ENCODE data around the gene SFMBT1. TPM values are rescaled to one million over a fixed set of nuclear protein-coding genes. Genes with fewer than 3 reads are reported as not detected.

Gene SFMBT1
- total RNA-seq, 2 experiments from 2014 or later = 32.2 to 32.8 TPM

DNA sequence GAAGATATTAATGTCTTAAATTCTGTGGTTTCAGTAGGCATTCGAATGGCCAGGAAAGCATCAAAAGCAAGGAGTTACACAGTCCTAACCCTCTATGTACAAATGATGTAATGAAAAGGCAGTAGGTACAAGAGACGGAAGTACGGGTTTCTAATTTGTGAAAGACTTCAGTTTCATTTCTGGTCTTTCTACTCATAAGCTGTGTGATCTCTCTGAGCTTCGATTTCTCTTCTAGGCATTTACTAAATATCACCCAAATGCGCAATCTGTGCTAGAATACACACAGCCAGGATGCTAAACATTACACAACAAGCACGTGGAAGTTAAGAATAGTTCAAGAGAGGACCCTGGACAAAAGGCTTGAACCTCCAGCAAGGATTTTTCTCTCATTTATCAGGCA, 130.6 kb downstream of the SFMBT1 start:
- Mint-ChIP-seq H3K9me3 (no peaks in the 10 kb centered on the region), H3K4me1 (no peaks in the 10 kb centered on the region), H3K27ac (no peak overlapping the region), H3K4me3 (no peak overlapping the region), H3K27me3 (no peaks in the 10 kb centered on the region), H3K36me3 (ENCODE audit: low read depth) (peaks cover 48% of the 10 kb centered on the region)
- DNase-seq = no peak
- POLR2A ChIA-PET = no interaction called here
- CTCF ChIA-PET = interaction anchor here (1.0 to 1.2 kb wide), 2 partner anchors 18 to 20 kb away, joined by 3 to 4 read pairs; partner anchors contain the start of gene STIMATE

DNA sequence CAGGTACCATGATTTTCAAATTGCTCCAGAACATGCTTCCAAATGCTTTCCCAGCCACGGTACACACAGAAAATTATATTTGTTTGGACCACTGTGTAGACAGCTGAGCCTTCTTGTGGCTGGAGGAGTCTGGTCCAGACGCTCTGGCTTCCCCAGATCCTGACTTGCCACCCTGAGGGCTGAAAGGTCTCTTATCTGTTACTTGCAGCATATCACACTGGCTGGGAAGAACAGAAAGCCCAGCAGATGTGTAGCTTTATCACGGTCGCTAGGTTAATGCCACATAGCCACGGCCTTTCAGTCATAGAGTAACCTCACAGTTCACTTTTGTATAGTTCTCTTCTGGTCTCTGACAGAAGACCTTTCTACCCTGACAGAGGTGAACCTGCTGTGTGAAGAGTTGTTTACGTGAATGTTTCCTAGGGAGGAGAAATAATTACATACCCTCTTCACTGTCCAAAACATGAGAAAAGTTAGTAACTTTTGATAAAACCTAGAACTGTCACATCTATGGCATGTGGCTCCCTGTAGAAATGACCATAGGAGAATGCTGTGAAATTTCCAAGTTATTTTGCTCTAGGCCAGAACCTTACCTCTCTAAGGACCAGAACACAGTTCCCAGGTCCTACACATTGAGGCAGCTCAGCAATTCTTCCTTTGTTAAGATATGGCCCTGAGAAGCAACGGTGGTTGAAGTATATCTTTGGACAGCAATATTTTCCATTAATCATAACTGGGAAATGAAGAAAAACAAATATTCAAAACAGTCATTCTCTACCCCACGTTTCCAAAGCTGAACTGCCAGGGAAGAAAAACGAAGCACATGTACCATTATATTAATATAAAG, 132.8 kb downstream of the SFMBT1 start:
- POLR2A ChIA-PET = no interaction called here
- no peaks in the 10 kb centered on the region for H3K27me3 Mint-ChIP-seq
- peaks cover 35% of the 10 kb centered on the region for H3K36me3 Mint-ChIP-seq (ENCODE audit: low read depth)
- no peaks in the 10 kb centered on the region for H3K4me1 Mint-ChIP-seq
- no peak for DNase-seq
- no peaks in the 10 kb centered on the region for H3K9me3 Mint-ChIP-seq
- CTCF ChIA-PET = interaction anchor here (0.7 to 1.3 kb wide), 3 partner anchors 10 to 18 kb away, joined by 3 read pairs; no protein-coding TSS in a partner anchor
- no peak overlapping the region for H3K4me3 Mint-ChIP-seq
- H3K27ac Mint-ChIP-seq = no peak overlapping the region

DNA sequence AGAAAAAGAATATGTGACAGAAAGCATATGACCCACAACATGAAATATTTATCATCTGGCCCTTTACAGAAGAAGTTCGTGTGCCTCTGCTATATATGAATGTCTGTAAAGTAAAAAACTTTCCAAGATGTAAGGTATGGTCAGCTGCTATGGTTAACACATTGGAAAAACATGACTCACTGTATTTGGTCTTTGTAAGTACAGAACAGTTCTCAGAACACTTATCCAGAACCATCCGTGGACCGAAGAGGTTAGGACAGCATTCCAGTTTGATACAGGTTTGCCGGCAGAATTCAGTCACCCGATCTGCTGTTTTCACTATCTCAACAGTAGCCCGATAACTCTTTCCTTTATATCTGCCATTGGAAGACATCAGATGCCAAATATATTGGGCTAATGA, 135.1 kb downstream of the SFMBT1 start:
- H3K27ac Mint-ChIP-seq = no peak overlapping the region
- no peaks in the 10 kb centered on the region for H3K4me1 Mint-ChIP-seq
- H3K4me3 Mint-ChIP-seq = no peak overlapping the region
- ChIA-PET POLR2A (no interaction called here), CTCF (interaction anchor here (0.9 kb wide), 1 partner anchor 9 kb away, joined by 3 read pairs; no protein-coding TSS in a partner anchor)
- H3K9me3 Mint-ChIP-seq = no peaks in the 10 kb centered on the region
- peaks cover 40% of the 10 kb centered on the region for H3K36me3 Mint-ChIP-seq (ENCODE audit: low read depth)
- no peak for DNase-seq
- no peaks in the 10 kb centered on the region for H3K27me3 Mint-ChIP-seq

DNA sequence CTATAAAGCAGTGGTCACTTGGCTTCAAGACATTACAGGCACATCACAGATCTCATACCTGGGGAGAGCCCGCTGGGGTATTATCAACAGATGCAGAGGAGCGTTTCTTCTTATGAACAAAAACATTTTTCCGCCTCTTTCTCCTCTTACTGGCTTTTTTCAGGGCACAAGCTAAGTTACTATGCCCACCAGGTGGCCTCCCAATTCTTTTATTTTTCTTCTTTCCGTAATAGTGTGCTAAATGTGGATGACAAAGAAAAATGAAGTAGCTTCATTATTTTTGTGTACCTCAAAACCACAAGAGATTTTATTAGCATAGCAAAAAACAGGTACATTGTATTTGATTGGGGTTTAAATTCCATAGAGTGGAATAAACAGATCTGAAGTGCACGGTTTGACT, 138.4 kb downstream of the SFMBT1 start:
- Mint-ChIP-seq H3K36me3 (ENCODE audit: low read depth) (peaks cover 37% of the 10 kb centered on the region), H3K27me3 (no peaks in the 10 kb centered on the region), H3K27ac (no peak overlapping the region), H3K4me3 (no peak overlapping the region), H3K9me3 (no peaks in the 10 kb centered on the region), H3K4me1 (no peaks in the 10 kb centered on the region)
- DNase-seq = no peak
- ChIA-PET CTCF (interaction anchor here (1.3 kb wide), 1 partner anchor 20 kb away, joined by 3 read pairs; no protein-coding TSS in a partner anchor), POLR2A (no interaction called here)

DNA sequence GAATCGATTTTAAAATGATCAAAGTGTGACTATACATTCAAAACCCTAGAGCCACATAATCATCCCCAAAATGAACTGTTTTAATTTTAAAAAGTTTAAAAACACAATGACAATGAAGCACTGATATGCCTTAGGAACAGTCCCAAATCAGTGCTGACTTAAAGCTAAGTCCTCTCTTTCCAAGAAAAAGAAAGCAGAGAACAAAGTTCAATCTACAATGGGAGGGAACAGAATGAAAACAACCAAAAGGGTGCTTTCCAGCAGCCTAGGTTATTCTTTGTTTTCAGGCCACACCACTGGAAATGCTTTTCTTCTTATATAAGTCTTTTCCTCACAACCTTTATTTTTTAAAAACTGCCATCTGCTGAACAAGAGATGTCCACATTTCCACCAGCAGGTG, 141.3 kb downstream of the SFMBT1 start:
- H3K9me3 Mint-ChIP-seq = no peaks in the 10 kb centered on the region
- no peaks in the 10 kb centered on the region for H3K4me1 Mint-ChIP-seq
- DNase-seq = no peak
- ChIA-PET POLR2A (interaction anchor here (0.6 kb wide), 1 partner anchor 16 kb away, joined by 3 read pairs; no protein-coding TSS in a partner anchor), CTCF (interaction anchor here (1.2 to 1.6 kb wide), 2 partner anchors 11 to 66 kb away, joined by 3 read pairs; no protein-coding TSS in a partner anchor)
- peaks cover 28% of the 10 kb centered on the region for H3K36me3 Mint-ChIP-seq (ENCODE audit: low read depth)
- H3K4me3 Mint-ChIP-seq = no peak overlapping the region
- H3K27ac Mint-ChIP-seq = no peak overlapping the region
- no peaks in the 10 kb centered on the region for H3K27me3 Mint-ChIP-seq

DNA sequence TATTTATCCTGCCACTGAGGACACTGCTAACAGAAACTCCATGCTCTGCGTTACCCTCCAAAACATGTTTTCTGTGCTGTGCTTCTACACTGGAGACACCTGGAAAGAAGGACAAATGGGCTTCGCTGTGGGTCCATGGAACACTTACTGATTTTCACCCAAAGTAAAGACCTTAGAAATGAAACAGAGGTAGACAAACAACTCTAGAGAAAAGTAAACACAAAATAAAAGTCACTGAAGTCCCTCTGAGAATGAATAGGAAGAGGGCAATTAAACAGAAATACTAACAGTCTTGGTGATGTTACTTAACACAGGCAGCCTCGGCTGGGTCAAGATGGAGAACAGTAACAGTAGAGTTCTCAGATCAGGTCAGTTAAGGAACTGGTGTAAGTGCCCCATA, 141.9 kb downstream of the SFMBT1 start:
- H3K27me3 Mint-ChIP-seq = no peaks in the 10 kb centered on the region
- no peaks in the 10 kb centered on the region for H3K4me1 Mint-ChIP-seq
- no peak overlapping the region for H3K4me3 Mint-ChIP-seq
- H3K27ac Mint-ChIP-seq = no peak overlapping the region
- ChIA-PET POLR2A (interaction anchor here (0.6 kb wide), 1 partner anchor 17 kb away, joined by 3 read pairs; no protein-coding TSS in a partner anchor), CTCF (interaction anchor here (0.5 to 1.6 kb wide), 2 partner anchors 11 to 225 kb away, joined by 3 read pairs; no protein-coding TSS in a partner anchor)
- DNase-seq = no peak
- peaks cover 28% of the 10 kb centered on the region for H3K36me3 Mint-ChIP-seq (ENCODE audit: low read depth)
- no peaks in the 10 kb centered on the region for H3K9me3 Mint-ChIP-seq

DNA sequence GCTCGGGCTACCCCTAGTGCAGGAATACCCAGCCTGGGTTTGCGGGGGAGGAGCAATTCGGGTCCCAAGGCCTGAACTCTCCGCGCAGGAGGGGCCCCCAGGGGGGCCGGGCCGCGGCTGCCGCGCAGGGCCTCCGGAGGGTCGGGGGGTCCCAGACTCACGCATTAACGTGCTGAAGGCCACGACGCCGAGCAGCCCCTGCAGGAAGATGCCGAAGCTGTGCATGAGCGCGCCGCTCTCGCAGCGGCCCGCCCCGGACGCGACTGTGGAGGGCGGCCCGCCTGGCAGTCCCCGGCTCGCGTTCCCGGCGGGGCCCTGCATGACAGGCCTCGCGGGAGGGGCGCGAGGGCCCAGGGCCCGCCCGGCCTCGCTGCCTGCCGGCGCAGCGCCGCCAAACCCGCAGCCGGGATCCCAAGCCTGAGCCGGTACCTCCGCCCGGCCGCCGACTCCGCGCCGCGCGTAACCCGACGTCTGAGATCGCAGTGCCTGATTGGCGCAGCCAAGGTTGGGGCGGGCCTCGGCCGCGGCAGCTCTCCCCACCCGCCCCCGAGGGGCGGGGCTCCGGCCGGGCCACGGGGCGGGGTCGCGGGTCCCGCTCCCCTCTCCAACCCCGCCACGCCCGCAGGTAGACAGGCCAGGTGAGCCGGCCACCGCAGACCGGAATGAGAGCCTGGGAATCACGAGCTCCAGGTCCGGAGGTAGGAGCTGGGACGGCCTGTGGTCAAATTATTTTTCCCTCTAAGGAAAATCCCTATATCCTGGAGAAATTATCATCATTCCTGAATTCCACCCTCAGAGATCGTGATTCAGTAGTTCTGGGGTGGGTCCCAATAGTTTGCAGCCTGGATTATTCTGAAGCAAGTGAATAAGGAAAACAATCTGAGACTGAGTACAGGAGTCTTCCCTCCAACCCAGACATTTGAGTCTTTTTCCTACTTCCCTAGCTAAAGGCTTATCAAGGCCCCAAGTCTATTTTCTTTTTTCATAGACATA, 148.4 kb downstream of the SFMBT1 start, which contains the start of gene STIMATE:
Gene STIMATE (minus strand): TSS at position 419 of the 993 bp plus-strand sequence. CDS start 98 bp downstream, at position 321.
- Mint-ChIP-seq H3K9me3 (no peaks in the 10 kb centered on the region), H3K27me3 (no peaks in the 10 kb centered on the region), H3K4me1 (peaks cover 49% of the 10 kb centered on the region), H3K4me3 (peak within 1 kb of the TSS; percentile 87), H3K27ac (peak within 1 kb of the TSS; percentile 82), H3K36me3 (ENCODE audit: low read depth) (peaks cover 19% of the 10 kb centered on the region)
- ChIA-PET CTCF (interaction anchor here (0.9 to 1.4 kb wide), 5 partner anchors 15 to 147 kb away, joined by 3 to 4 read pairs (median 3); no protein-coding TSS in a partner anchor), POLR2A (interaction anchor here (0.6 kb wide), 1 partner anchor 84 kb away, joined by 6 read pairs; no protein-coding TSS in a partner anchor)
- DNase-seq = peak; percentile 89

DNA sequence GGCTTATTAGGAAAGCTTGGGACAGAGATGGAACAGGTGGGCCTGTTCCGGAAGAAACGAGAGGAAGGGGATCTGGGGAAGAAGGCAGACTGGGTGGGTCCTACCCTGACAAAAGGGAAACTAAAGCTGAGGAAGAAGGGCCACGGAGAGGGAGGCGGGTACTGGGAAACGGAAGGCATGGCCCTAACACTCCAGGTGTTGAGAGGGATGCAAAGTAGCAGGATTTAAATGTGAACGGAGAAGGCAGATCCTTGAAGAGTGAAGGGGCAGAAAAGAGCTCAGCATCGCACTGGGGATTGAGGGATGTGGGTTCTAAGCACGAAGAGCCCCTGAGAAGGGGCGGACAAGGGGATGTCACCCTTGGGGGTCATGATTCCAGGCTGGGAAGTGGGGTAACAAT, 149.3 kb downstream of the SFMBT1 start:
- Mint-ChIP-seq H3K9me3 (no peaks in the 10 kb centered on the region), H3K27ac (peak overlapping the region; percentile 82), H3K4me1 (peaks cover 57% of the 10 kb centered on the region), H3K4me3 (peak overlapping the region; percentile 87), H3K36me3 (ENCODE audit: low read depth) (peaks cover 19% of the 10 kb centered on the region), H3K27me3 (no peaks in the 10 kb centered on the region)
- no peak for DNase-seq
- ChIA-PET CTCF (interaction anchor here (0.9 to 1.4 kb wide), 4 partner anchors 15 to 148 kb away, joined by 3 to 4 read pairs (median 4); no protein-coding TSS in a partner anchor), POLR2A (no interaction called here)

DNA sequence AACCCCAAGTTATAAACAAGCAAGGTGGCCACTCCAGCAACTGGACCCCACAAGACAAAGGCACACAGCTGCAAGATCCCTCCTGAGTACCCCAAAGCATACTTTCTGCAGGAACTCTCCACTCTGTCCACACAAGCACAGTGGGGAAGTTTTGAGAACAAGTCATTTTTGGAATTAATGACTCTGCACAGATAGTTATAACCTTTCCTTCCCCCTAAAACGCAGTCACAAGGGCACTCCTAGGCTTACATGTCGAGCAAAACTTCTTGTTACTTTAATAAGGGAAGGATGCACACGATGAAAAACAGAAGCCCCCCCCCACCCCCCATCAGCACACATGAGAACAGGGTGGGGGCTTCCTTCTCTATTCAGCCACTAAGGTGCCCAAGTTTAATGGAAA, 149.7 kb downstream of the SFMBT1 start:
- CTCF ChIA-PET = interaction anchor here (0.9 to 1.4 kb wide), 3 partner anchors 14 to 149 kb away, joined by 3 to 4 read pairs (median 4); no protein-coding TSS in a partner anchor
- H3K36me3 Mint-ChIP-seq (ENCODE audit: low read depth) = peaks cover 19% of the 10 kb centered on the region
- POLR2A ChIA-PET = no interaction called here
- no peaks in the 10 kb centered on the region for H3K9me3 Mint-ChIP-seq
- no peak for DNase-seq
- no peaks in the 10 kb centered on the region for H3K27me3 Mint-ChIP-seq
- peak overlapping the region; percentile 82 for H3K27ac Mint-ChIP-seq
- H3K4me1 Mint-ChIP-seq = peaks cover 61% of the 10 kb centered on the region
- H3K4me3 Mint-ChIP-seq = peak overlapping the region; percentile 87

DNA sequence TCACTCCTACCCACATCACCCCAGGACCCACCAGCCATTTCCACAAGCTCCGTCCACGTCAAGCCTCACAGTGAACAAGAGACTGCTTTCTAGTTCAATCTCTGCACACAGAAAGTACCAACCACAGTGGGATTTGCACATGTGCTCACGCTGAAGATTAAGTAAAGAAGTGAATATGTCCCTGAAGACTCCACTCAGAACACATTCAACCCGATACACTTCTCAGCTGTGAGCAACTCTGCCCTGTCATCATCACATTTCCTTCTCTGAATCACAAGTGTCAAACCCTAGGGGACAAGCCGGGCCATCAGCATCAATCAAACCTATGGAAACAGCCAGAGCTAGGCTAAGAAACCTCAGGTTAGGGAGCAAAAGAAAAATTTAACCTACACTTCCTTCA, 150.5 kb downstream of the SFMBT1 start:
- no peak for DNase-seq
- no peaks in the 10 kb centered on the region for H3K9me3 Mint-ChIP-seq
- peak overlapping the region; percentile 87 for H3K4me3 Mint-ChIP-seq
- peaks cover 66% of the 10 kb centered on the region for H3K4me1 Mint-ChIP-seq
- H3K27ac Mint-ChIP-seq = peak overlapping the region; percentile 52
- ChIA-PET POLR2A (interaction anchor here (0.6 kb wide), 1 partner anchor 256 kb away, joined by 6 read pairs; no protein-coding TSS in a partner anchor), CTCF (interaction anchor here (0.6 to 1.8 kb wide), 4 partner anchors 13 to 336 kb away, joined by 3 to 5 read pairs (median 3); no protein-coding TSS in a partner anchor)
- peaks cover 19% of the 10 kb centered on the region for H3K36me3 Mint-ChIP-seq (ENCODE audit: low read depth)
- H3K27me3 Mint-ChIP-seq = no peaks in the 10 kb centered on the region

DNA sequence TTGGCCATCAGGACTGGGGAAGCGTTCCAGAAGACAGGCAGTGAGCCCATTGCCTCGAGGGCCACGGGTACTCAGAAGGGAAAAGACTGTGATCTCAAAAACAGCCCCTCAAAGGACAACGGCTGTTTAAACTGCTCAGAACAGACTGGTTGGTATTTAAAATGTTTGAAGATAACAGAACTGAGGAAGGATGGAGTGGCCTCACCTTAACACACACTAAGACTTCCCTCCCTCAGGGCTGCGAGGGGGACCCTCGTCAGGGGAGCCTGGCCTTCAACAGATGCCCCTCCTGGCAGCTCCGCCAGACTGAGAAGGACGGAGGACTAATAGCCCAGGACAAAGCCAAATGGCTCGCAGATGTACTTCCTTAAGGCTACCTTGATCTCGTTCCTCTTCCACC, 151.1 kb downstream of the SFMBT1 start:
- CTCF ChIA-PET = interaction anchor here (0.6 to 1.8 kb wide), 6 partner anchors 13 to 335 kb away, joined by 3 to 5 read pairs (median 3); no protein-coding TSS in a partner anchor
- H3K4me1 Mint-ChIP-seq = peaks cover 66% of the 10 kb centered on the region

DNA sequence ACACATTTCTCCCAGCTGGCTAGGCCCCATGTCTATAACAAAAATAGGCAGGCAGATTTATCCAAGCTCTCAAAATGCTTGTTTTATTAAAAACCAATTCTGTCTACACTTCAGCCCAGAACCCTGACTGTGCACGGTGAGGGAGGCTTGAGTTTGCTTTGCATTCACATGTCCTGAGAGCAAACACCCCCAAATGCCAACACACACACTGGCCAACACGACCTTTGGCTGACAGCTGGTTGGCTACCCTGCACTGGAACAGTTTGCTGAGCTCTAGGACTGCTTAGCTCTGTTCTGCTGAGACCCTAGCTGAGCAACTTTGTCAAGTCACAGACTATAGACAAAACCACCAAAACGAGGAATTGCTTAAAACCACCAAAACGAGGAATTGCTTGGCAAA, 152.2 kb downstream of the SFMBT1 start:
- peak overlapping the region; percentile 93 for H3K27ac Mint-ChIP-seq

More for the DNA sequence above, 151.1 kb downstream of the SFMBT1 start:
- H3K27ac Mint-ChIP-seq = no peak overlapping the region
- no peak for DNase-seq
- H3K27me3 Mint-ChIP-seq = no peaks in the 10 kb centered on the region
- no peaks in the 10 kb centered on the region for H3K9me3 Mint-ChIP-seq
- POLR2A ChIA-PET = no interaction called here
- no peak overlapping the region for H3K4me3 Mint-ChIP-seq
- H3K36me3 Mint-ChIP-seq (ENCODE audit: low read depth) = peaks cover 19% of the 10 kb centered on the region

More for the DNA sequence above, 152.2 kb downstream of the SFMBT1 start:
- Mint-ChIP-seq H3K27me3 (no peaks in the 10 kb centered on the region), H3K36me3 (ENCODE audit: low read depth) (peaks cover 19% of the 10 kb centered on the region), H3K9me3 (no peaks in the 10 kb centered on the region), H3K4me1 (peaks cover 66% of the 10 kb centered on the region), H3K4me3 (peak overlapping the region; percentile 78)
- ChIA-PET CTCF (interaction anchor here (0.6 to 1.8 kb wide), 6 partner anchors 14 to 456 kb away, joined by 3 to 5 read pairs (median 3); no protein-coding TSS in a partner anchor), POLR2A (no interaction called here)
- no peak for DNase-seq

All from activated CD4-positive, alpha-beta T cell treated with anti-CD3 and anti-CD28 coated beads, Interleukin-2, amount 10 ng/mL, durations not matched to agents 7 days and 5 days (primary cell).